DLD1 (cell line): ENCODE results near the gene ZDHHC19.
"Not testable (repeated sequence)": the region's sequence is repeated elsewhere in the genome, so short reads cannot be mapped to it uniquely, and the experiment has no call there.

Experiments
- in situ Hi-C: cut with HindIII; loops from 2 replicates; pipeline ENCODE4 v1.10.0; 2017; ENCODE audit warnings: low sequenced_read_pairs

Gene ZDHHC19

DNA sequence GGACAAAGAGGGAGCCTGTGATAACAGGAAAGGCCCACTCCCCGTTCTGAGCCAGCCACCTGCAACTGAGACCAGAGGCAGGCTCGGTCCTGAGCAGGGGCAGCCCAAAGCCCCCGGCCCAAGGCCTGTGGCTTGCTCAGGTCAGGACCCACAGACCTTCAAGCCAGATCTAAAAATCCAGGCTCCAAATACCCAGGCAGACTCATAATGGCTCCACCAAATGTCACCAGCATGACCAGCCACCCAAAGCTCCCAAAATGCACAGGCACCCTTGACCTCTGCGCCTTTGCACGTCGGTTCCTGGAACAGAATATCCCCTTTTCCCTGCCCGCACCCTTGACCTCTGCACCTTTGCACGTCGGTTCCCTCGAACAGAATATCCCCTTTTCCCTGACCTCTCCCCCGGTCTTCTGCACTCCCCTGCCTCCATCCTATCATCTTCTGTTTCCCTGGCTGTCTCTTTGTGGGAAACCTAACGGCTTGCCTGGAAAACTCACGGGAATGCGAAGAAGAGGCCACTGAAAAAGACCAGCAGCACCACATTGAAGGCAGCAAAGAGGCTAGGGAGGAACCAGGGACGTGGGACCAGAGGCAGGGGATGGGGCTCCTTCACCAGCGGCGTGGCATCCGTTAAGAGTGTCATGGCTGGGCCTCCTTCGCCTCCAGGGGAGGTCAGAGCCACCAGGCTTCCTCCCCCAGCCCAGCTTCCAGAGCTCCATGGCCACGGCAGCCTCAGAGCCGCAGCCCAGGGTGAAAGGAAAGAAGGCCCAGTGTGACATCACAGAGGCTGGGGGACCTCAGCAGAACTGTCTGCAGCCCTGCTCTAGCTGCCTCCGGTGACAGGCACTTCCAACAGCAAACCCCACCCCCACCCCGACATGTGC is at the start of gene ZDHHC19:
TSS of gene ZDHHC19 (minus strand) at position 728 of the 884 bp plus-strand sequence. CDS start at position 643, 85 bp downstream.
- in situ Hi-C loops = no loop called here

DNA sequence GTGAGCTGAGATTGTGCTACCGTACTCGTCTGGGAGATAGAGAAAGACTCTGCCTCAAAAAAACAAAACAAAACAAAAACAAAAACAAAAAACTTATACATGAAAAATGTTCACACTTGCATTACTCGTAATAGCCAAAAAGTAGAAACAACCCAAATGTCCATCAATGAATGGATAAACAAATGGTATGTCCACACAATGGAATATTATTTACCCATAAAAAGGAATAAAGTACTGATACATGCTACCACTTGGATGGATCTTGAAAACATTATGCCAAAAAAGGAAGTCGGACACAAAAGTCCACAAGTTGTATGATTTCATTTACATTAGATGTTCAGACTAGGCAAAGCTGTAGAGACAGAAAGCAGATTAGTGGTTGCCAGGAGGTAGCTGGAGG is 49.6 kb upstream of the ZDHHC19 start:
- in situ Hi-C loops = no loop called here

- in situ Hi-C loops = no loop called here
These were observed 44.6 kb upstream of the ZDHHC19 start for GRCh38 chr3:196255776-196256175.

GRCh38 chr3:196254376-196255283 is 43.4 kb upstream of the ZDHHC19 start:
- in situ Hi-C loops = no loop called here

DNA sequence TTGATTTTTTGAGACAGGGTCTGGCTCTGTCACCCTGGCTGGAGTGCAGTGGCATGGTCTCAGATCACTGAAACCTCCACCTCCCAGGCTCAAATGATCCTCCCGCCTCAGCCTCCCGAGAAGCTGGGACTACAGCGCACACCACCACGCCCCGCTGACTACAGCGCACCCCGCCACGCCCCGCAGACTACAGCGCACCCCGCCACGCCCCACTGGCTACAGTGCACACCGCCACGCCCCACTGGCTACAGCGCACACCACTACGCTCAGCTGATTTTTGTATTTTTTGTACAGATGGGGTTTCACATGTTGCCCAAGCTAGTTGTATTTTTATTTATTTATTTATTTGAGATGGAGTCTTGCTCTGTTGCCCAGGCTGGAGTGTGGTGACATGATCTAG is 40.7 kb upstream of the ZDHHC19 start:
- in situ Hi-C loops = no loop called here

DNA sequence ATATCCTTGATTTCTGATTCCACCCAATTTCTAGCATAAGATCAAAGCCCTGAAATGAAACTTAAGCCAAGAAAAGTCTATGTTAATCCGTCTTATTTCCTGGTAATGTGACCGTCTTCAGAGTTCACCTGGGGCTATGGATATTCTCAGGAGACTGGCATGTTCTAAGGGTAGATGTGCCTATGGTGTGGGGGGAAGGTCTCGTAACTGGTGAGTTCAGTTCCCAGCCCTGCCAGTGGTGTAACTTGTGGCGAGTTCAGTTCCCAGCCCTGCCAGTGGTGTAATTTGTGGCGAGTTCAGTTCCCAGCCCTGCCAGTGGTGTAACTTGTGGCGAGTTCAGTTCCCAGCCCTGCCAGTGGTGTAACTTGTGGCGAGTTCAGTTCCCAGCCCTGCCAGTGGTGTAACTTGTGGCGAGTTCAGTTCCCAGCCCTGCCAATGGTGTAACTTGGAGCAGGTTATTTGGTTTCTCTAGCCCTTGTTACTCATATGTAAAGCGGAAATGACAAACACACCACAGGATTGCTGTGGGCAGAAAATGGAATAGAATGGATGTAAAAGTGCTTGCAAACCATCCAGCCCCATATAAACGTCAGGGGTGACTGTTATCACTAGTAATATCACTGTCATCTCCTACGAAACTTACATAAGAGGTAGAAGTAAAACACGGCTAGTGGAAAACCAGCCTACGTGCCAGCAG is 35.6 kb upstream of the ZDHHC19 start:
- in situ Hi-C loops = no loop called here

- in situ Hi-C loops = not testable (repeated sequence)
These were observed 33.0 kb upstream of the ZDHHC19 start for GRCh38 chr3:196244166-196244565.

DNA sequence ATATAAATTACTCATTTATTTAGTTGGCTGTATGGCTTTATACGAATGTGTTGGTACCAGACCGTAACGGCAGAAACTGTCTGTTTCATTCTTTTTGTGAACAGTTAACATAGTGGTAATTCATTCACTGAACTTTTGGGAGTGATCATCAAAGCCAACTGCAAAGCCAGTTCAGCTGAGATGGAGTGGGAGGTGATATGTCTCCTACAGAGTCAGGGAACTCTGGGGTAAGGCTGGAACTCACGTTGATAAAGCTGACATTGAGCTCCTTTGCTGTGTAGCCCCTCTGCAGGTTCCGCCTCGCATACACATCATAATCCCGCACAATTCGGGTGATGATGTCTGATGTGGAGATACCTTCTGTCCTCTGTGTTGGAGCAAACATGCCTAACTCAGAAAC is 30.5 kb upstream of the ZDHHC19 start:
- in situ Hi-C loops = no loop called here

GRCh38 chr3:196240424-196240823 is 29.2 kb upstream of the ZDHHC19 start:
- in situ Hi-C loops = no loop called here

DNA sequence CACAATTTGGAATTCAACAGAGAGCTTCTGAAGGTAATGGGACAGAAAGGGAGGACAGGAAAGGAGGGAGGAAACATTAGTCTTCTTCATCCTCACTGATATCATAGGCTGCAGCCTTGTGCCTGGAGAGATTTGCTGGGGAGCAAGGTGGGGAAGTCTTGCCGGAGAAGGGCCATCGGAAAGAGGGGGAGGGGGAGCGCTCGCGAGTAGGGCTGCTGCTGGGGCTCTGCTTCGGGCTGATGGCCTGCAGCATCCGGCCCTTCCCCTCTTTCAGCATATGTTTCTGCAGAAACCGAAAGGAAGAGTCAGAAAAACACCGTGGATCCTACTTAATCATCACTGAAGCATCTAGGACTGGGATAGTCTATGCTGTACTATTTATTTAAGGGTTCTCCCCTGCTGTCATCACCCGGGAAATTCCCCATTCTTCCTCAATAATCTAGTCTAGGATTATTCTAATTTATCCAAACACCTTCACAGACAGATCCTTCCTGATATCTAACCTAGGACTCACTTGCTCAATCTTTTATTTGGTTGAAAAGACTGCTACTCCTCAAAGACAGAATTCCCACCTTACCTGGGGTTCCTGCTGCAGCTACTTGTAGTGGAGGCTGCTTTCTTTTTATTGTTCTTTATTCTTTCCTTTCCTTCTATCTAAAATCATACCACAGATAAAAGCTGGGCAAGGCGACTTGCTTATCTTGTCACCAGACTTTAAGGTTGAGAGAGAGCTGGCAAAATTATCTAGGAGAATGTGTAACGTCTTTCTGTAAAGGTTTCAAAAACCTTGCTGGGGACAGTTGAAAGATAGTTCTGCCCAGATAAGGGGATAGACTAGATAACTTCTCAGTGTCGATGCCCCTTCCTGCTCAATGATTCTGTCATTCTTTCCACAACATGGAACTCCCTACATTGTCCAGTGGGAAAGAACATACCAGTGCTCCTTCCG is 27.7 kb upstream of the ZDHHC19 start:
- in situ Hi-C loops = no loop called here

GRCh38 chr3:196237203-196237602 is 26.0 kb upstream of the ZDHHC19 start:
- in situ Hi-C loops = no loop called here

GRCh38 chr3:196236223-196236622 is 25.0 kb upstream of the ZDHHC19 start:
- in situ Hi-C loops = no loop called here

DNA sequence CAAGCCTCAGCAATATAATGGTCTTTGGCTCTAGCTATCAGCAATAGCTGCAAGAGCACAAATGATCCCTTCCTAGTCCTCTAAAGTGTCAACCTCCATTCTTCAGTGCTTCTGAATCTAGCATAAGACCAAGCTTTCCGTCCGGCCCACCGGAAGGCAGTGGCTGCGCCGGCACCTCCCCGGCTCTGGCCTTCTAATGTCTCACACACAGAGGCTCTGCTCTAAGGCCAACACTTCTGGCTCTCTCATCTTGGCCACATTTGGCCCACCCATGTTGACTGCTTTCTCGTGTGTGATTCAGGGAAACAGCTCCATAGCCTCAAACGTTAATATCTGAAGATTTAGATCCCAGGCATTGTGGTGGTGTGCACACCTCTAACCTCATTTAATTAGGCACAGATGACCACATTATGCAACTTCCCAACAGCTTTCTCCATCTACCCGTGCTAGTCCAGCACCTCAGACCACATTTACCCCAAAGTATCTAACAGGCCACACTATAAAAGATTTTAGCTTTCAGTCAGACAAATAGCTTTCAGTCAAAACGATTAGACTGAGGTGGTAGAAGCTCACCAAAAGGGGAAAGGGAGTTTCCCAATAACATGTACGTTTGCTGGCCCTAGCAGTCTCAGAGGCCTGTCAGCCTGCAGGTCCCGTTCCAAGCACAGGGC is 24.4 kb upstream of the ZDHHC19 start:
- in situ Hi-C loops = no loop called here

DNA sequence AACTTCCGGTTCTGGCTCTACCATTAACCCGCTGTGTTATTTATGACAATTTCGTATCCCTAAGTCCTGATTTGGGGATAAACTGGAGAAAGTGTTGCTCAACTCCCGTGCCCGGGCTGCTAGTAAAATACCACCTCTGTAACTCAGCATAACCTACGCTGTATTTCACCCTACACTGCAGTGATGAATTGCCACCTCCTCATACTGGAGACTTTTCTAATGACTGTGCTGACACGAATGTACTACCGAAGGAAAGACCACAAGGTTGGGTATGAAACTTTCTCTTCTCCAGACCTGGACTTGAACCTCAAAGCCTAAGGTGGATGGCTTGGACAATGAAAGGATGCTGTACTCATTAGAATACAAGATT is 21.7 kb upstream of the ZDHHC19 start:
- in situ Hi-C loops = no loop called here

DNA sequence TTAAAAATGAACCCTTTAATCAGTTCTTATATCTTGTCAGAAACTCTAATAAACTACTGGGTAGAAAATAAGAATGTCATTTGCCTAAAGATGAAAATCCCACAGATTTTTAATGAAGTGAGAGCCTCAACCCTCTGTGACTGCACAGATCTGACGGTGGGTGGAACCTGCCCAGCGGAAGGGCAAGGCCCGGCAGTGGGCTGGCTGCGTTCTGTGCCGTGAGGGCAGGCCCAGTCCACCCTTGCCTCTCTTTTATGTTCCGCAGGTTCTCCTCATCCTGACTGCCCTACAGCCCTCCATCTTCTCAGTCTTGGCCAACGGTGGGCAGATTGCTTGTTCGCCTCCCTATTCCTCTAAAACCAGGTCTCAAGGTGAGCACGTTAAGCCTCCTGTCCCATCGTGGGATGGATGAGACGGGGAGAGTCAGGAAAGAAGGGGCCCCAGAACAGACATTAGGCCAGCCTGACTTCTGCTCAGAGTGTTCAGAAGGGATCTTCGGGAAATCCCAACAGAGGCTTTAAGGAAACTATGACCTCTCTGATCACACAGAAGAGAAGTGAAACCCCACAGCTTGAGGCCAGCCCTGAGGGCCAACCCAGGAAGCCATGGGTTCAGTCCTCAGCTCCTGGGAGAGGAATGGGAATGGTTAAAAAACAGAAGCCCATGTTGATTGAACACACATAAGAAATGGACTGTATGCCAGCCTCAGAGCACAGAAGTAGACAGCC is 21.1 kb upstream of the ZDHHC19 start:
- in situ Hi-C loops = no loop called here

- in situ Hi-C loops = no loop called here
These were observed 16.7 kb upstream of the ZDHHC19 start for GRCh38 chr3:196227629-196228493.

- in situ Hi-C loops = no loop called here
These were observed 15.9 kb upstream of the ZDHHC19 start for GRCh38 chr3:196227121-196227561.
